Measurements from ENCODE around the gene ADAD2.

The ADAD2 gene

GRCh38 chr16:84227548-84227947, 36.6 kb downstream of the ADAD2 start:
- no peak for DNase-seq

GRCh38 chr16:84228256-84228838, 37.4 kb downstream of the ADAD2 start:
- no peak for DNase-seq

- DNase-seq, result no peak
Measured at GRCh38 chr16:84229471-84229870, 38.5 kb downstream of the ADAD2 start.

GRCh38 chr16:84232060-84232459, 41.1 kb downstream of the ADAD2 start:
- no peak for DNase-seq

- no peak for DNase-seq
Measured at GRCh38 chr16:84232969-84233368, 42.0 kb downstream of the ADAD2 start.

GRCh38 chr16:84233748-84234147, 42.8 kb downstream of the ADAD2 start:
- no peak for DNase-seq

GRCh38 chr16:84234321-84235241, 43.6 kb downstream of the ADAD2 start:
- no peak for DNase-seq

GRCh38 chr16:84236671-84237070, 45.7 kb downstream of the ADAD2 start:
- DNase-seq, result no peak

- DNase-seq, result no peak
Measured at GRCh38 chr16:84237994-84238750, 47.2 kb downstream of the ADAD2 start.

GRCh38 chr16:84239141-84239769, 48.3 kb downstream of the ADAD2 start:
- DNase-seq, result no peak

GRCh38 chr16:84239909-84240308, 49.0 kb downstream of the ADAD2 start, which contains the start of gene KCNG4:
TSS of gene KCNG4 (minus strand) at chr16:84240012. CDS start at chr16:84237485, 2,527 bp downstream.
- no peak for DNase-seq

GRCh38 chr16:84240455-84240854, 49.5 kb downstream of the ADAD2 start:
- DNase-seq, result no peak

GRCh38 chr16:84241778-84242177, 50.8 kb downstream of the ADAD2 start:
- DNase-seq, result no peak

GRCh38 chr16:84242839-84243238, 51.9 kb downstream of the ADAD2 start:
- no peak for DNase-seq

- DNase-seq, result no peak
Measured at GRCh38 chr16:84243732-84244131, 52.8 kb downstream of the ADAD2 start.

GRCh38 chr16:84244728-84245127, 53.8 kb downstream of the ADAD2 start:
- no peak for DNase-seq

GRCh38 chr16:84245956-84246678, 55.2 kb downstream of the ADAD2 start:
- no peak for DNase-seq

GRCh38 chr16:84246679-84247077, 55.7 kb downstream of the ADAD2 start:
- no peak for DNase-seq
